GM19455 (cell line): ENCODE data around the gene SERPINB1.
"Not testable (repeated sequence)": the region's sequence is repeated elsewhere in the genome, so short reads cannot be mapped to it uniquely, and the experiment has no call there.

Experiments
- ATAC-seq: cut with Tn5 transposase; IDR thresholded peaks from one replicate; pipeline ENCODE4 v1.9.1; 2021; ENCODE audit not compliant: unreplicated experiment

Gene SERPINB1

DNA sequence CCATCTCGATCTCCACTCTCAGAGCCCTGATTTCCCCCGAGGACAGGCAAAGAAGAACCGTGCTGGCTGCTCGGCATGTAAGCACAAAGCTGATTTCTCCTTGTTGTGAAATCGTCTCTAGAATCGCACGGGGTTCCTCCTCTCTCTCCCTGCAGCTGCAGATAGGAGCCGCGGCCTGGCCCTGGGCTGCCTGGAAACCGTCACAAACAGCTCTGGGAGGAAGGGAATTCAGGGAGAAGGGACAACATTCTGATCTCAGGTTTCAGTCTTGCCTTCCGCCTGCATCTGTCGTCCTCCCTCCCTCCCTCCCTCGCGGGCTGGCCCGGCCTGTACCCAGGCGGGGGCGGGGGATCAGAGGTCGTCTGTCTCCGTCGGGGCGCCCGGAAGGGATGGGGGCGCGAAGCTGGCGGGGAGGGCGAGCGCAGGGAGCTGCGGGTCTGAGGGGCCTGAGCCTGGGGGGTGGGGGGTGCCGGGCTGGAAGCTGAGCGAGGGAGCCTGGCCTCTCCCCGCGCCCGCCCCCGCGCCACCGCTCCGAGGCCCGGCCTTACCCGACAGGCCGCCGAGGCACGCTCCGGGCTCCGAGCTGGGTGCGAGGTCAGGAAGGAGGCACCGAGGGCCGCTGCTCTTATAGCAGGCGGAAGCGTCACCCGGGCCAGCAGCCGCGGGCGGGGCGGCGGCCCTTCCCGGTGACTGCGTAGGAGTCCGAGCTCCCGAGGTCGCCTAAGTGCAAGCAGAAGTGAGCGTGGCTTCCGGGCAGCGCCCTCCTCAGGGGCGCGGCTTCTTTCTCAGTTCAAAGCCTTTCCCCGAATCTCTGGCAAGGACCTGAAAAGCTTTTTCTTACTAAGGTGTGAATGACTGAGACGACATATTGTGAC is at the start of gene SERPINB1:
TSS of gene SERPINB1 (minus strand) at position 600 of the 875 bp plus-strand sequence. CDS start 1,277 bp downstream, outside the sequence.
- ATAC-seq = peak; percentile 70

- ATAC-seq = no peak
Measured at GRCh38 chr6:2890976-2891767, 49.5 kb upstream of the SERPINB1 start.

DNA sequence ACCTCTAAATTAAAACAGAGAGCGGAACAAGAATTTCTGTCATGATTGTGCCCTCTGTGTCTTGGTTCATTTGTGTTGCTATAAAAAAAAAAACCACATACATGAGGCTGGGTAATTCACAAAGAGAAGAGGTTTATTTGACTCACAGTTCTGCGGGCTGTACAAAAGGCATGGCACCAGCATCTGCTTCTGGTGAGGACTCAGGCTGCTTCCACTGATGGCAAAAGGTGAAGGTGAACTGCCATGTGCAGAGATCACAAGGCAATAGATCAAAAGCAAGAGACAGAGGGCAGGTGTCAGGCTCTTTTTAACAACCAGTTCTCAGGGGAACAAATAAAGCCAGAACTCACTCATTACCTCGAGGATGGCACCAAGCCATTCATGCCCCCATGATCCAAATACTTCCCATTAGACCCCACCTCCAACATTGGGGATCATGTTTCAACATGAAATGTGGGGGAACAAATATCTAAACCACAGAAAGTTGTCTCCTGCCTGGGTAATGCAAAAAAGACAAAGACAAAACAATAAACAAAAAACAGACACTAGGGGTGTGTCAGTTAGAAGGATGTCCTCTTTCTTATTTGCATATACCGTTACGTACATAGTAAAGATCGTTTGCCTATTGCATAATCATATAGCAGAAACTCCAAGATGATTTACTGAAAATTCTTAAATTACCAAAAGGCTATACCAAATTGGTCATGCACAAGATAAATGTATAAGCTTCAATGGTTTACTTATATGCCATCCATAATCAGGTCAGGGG is 44.5 kb upstream of the SERPINB1 start:
- no peak for ATAC-seq

DNA sequence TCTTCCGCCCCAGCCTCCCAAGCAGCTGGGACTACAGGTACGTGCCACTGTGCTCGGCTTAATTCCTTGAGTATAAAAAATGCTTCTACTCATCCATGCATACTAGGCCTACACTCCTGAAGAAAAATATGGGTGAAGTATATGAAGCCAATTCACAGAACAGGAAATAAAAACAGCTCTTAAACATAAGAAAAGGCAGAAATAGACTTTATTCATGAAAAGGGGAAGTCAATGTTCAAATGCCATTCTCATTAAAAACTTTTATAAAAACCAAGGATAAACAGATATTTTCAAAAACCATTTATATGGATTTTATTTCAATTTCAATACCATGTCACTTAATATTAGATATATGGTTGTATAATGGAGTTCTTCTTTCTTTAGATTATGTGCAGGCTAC is 43.1 kb upstream of the SERPINB1 start:
- no peak for ATAC-seq

DNA sequence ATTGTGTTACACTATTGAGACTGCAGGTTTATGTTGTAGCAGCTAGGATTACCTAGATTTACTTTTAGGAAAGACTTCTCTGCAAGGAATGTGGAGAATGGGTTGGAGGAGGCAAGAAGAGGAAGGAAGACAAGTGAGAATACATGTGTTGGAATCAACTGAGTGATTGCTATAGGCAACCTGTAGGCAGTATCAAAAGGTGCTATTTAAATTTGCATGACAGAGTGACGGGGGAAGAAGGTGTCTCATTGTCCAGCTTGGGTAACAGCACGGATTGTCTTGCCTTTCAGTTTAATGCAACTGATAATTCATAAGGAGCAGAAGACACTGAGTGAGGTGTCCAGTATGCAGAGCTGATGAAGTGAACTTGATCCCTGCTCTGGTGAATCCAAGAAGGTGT is 42.0 kb upstream of the SERPINB1 start:
- no peak for ATAC-seq

- no peak for ATAC-seq
Measured at GRCh38 chr6:2881423-2881822, 39.8 kb upstream of the SERPINB1 start.

DNA sequence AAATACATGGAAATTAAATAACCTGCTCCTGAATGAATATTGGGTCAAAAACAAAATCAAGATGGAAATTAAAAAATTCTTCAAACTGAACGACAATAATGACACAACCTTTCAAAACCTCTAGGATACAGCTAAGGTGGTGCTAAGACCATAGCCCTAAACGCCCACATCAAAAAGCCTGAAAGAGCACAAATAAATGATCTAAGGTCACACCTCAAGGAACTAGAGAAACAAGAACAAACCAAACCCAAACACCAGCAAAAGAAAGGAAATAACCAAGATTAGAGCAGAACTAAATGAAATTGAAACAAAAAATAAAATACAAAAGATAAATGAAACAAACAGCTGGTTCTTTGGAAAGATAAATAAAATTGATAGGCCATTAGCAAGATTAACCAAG is 38.5 kb upstream of the SERPINB1 start:
- not testable (repeated sequence) for ATAC-seq

DNA sequence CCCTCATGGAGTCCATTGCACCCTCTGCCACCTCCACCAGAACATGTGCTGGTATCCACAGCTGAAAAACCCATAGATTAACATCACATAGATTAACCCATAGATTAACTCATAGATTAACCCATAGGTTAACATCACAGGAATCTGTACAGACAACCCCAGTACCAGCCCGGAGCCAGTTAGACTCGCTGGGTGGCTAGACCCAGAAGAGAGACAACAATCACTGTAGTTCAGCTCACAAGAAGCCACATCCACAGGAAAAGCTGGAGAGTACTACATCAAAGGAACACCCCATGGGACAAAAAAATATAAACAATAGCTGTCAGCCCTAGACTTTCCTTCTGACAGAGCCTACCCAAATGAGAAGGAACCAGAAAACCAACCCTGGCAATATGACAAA is 36.3 kb upstream of the SERPINB1 start:
- ATAC-seq = no peak

GRCh38 chr6:2877057-2877882 is 35.6 kb upstream of the SERPINB1 start:
- ATAC-seq = no peak

DNA sequence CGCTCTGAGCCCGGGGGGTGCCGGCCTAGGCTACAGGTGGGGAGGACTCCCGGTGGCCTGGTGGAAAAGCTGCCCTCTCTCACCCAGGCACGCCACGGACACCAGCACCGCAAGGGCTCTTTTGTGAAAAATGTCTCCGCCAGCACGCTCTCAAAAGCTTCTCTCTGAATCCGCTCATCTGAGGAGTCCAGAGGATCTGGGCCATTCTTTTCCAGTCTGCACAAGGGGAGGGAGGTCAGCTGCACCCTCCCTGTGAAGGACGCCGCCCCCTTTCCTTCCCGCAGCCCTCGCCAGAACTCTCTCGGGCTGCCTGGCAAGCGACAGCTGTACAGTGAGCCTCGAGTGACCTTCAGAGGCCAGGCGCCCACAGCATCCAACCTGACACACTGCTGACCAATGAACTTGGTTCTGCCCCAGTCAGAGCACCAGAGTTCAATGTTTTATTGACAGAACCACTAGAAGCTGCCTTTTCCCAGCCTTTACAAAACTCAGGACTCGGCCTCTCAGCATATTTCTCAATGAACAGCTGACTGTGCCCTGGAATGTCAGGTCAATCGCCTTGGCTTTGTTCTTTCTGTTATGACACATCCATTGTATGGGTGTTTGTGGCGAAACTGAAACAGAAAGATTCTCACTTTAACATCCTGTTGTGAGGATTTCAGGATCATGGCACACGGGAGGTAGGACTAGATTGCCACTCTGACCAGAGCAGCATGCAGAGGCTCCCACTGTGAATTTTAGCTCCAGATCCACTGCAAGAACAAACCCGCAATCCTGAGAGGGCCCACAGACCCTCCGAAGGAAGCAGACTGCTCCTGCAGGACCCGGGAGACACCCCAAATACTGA is 34.8 kb upstream of the SERPINB1 start:
- ATAC-seq = peak; percentile 16

GRCh38 chr6:2875359-2876191 is 33.9 kb upstream of the SERPINB1 start:
- peak; percentile 46 for ATAC-seq

GRCh38 chr6:2873643-2874042 is 32.0 kb upstream of the SERPINB1 start:
- no peak for ATAC-seq

- ATAC-seq = no peak
Measured at GRCh38 chr6:2872423-2873358, 31.0 kb upstream of the SERPINB1 start.

DNA sequence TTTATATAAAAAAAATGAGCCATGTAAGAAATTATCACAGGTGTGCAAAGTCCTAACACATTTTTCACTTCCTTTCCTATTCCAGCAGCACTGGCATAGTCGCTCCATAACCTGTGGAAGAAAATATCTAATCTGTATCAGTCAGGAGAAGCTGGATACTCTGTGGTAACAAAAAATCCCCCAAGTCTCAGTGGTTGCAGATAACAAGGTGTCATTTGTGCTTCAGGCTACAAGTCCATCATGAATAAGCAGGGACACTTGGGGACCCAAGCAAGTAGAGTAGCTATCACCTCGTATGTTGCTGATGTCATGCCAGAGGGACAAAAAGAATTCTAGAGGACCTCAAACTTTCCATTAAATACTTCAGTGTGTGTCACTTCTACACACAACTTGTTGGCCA is 30.3 kb upstream of the SERPINB1 start:
- no peak for ATAC-seq

- ATAC-seq = no peak
Measured at GRCh38 chr6:2871102-2871501, 29.4 kb upstream of the SERPINB1 start.

GRCh38 chr6:2870046-2870636 is 28.5 kb upstream of the SERPINB1 start:
- no peak for ATAC-seq

DNA sequence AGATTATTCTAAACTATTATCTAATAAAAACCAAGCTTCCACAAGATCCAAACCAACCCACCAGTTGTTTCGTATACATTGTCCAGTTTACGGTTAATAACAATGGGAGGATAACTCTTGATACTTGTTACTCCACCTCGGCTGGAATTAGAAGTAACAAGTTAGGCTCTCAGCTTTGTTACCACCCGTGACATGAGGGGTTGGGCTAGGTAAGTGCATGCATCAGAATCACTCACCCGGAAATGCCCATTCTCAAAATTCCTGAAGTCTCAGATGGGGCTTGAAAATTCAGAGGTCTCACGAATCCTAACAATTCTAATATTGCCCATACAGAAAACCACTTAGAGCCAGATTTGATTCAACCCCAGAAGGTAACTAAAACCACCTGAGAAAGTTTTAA is 27.0 kb upstream of the SERPINB1 start:
- no peak for ATAC-seq
